Stimulated activated naive CD8-positive, alpha-beta T cell treated with anti-CD3 and anti-CD28 coated beads, Interleukin-15, Interleukin-2, amounts not matched to agents 100 ng/mL and 50 ng/mL, for 24 hours (primary cell): ENCODE results near the gene RAPGEF2.

Source experiments
- H3K27ac Mint-ChIP-seq: one replicate; pipeline ENCODE4 v1.8.0; 2021; ENCODE audit warnings: mild to moderate bottlenecking, mixed read lengths
- H3K27me3 Mint-ChIP-seq: one replicate; pipeline ENCODE4 v1.8.0; 2021; ENCODE audit warnings: mixed read lengths
- H3K36me3 Mint-ChIP-seq: one replicate; pipeline ENCODE4 v1.8.0; 2021; ENCODE audit warnings: low read depth, mixed read lengths
- H3K4me1 Mint-ChIP-seq: one replicate; pipeline ENCODE4 v1.8.0; 2021; ENCODE audit warnings: low read depth, mixed read lengths
- H3K4me3 Mint-ChIP-seq: one replicate; pipeline ENCODE4 v1.8.0; 2021; ENCODE audit warnings: mild to moderate bottlenecking, mixed read lengths
- H3K9me3 Mint-ChIP-seq: one replicate; pipeline ENCODE4 v1.8.0; 2021; ENCODE audit warnings: mixed read lengths

The RAPGEF2 gene

GRCh38 chr4:159266981-159267868 lies 164.3 kb downstream of the RAPGEF2 start:
- H3K27ac Mint-ChIP-seq: no peak overlapping the region
- no peaks in the 10 kb centered on the region for H3K36me3 Mint-ChIP-seq
- H3K4me3 Mint-ChIP-seq: no peak overlapping the region
- no peaks in the 10 kb centered on the region for H3K9me3 Mint-ChIP-seq
- no peaks in the 10 kb centered on the region for H3K4me1 Mint-ChIP-seq
- H3K27me3 Mint-ChIP-seq: no peaks in the 10 kb centered on the region

GRCh38 chr4:159267869-159268285 lies 165.0 kb downstream of the RAPGEF2 start:
- Mint-ChIP-seq H3K4me3 (no peak overlapping the region), H3K27me3 (no peaks in the 10 kb centered on the region)

GRCh38 chr4:159268607-159269006 lies 165.7 kb downstream of the RAPGEF2 start:
- H3K27ac Mint-ChIP-seq: no peak overlapping the region
- H3K36me3 Mint-ChIP-seq: no peaks in the 10 kb centered on the region
- peaks cover 4% of the 10 kb centered on the region for H3K4me1 Mint-ChIP-seq
- H3K4me3 Mint-ChIP-seq: no peak overlapping the region
- no peaks in the 10 kb centered on the region for H3K9me3 Mint-ChIP-seq
- H3K27me3 Mint-ChIP-seq: no peaks in the 10 kb centered on the region

More at GRCh38 chr4:159267869-159268285, 165.0 kb downstream of the RAPGEF2 start:
- Mint-ChIP-seq H3K36me3 (no peaks in the 10 kb centered on the region), H3K4me1 (peaks cover 4% of the 10 kb centered on the region), H3K9me3 (no peaks in the 10 kb centered on the region), H3K27ac (no peak overlapping the region)

- H3K27me3 Mint-ChIP-seq: no peaks in the 10 kb centered on the region
- no peak overlapping the region for H3K4me3 Mint-ChIP-seq
- peaks cover 4% of the 10 kb centered on the region for H3K4me1 Mint-ChIP-seq
- H3K36me3 Mint-ChIP-seq: no peaks in the 10 kb centered on the region
- H3K27ac Mint-ChIP-seq: no peak overlapping the region
- no peaks in the 10 kb centered on the region for H3K9me3 Mint-ChIP-seq
Observed at GRCh38 chr4:159269116-159269515, 166.2 kb downstream of the RAPGEF2 start.

GRCh38 chr4:159269956-159270355 lies 167.1 kb downstream of the RAPGEF2 start:
- H3K4me1 Mint-ChIP-seq: peaks cover 4% of the 10 kb centered on the region
- H3K9me3 Mint-ChIP-seq: no peaks in the 10 kb centered on the region
- no peaks in the 10 kb centered on the region for H3K27me3 Mint-ChIP-seq
- H3K4me3 Mint-ChIP-seq: no peak overlapping the region
- H3K27ac Mint-ChIP-seq: no peak overlapping the region
- H3K36me3 Mint-ChIP-seq: no peaks in the 10 kb centered on the region

GRCh38 chr4:159271856-159272255 lies 169.0 kb downstream of the RAPGEF2 start:
- H3K36me3 Mint-ChIP-seq: peaks cover 3% of the 10 kb centered on the region
- H3K27me3 Mint-ChIP-seq: no peaks in the 10 kb centered on the region
- no peak overlapping the region for H3K27ac Mint-ChIP-seq
- H3K9me3 Mint-ChIP-seq: no peaks in the 10 kb centered on the region
- H3K4me3 Mint-ChIP-seq: no peak overlapping the region
- peaks cover 4% of the 10 kb centered on the region for H3K4me1 Mint-ChIP-seq

- Mint-ChIP-seq H3K27me3 (no peaks in the 10 kb centered on the region), H3K9me3 (no peaks in the 10 kb centered on the region), H3K4me3 (no peak overlapping the region), H3K27ac (no peak overlapping the region), H3K4me1 (peaks cover 4% of the 10 kb centered on the region), H3K36me3 (peaks cover 3% of the 10 kb centered on the region)
Observed at GRCh38 chr4:159272273-159273140, 169.6 kb downstream of the RAPGEF2 start.

GRCh38 chr4:159273141-159273438 lies 170.2 kb downstream of the RAPGEF2 start:
- no peaks in the 10 kb centered on the region for H3K27me3 Mint-ChIP-seq
- no peaks in the 10 kb centered on the region for H3K9me3 Mint-ChIP-seq
- H3K36me3 Mint-ChIP-seq: peaks cover 3% of the 10 kb centered on the region
- no peak overlapping the region for H3K4me3 Mint-ChIP-seq
- no peak overlapping the region for H3K27ac Mint-ChIP-seq
- H3K4me1 Mint-ChIP-seq: peaks cover 10% of the 10 kb centered on the region

- H3K27ac Mint-ChIP-seq: no peak overlapping the region
- H3K36me3 Mint-ChIP-seq: peaks cover 4% of the 10 kb centered on the region
- no peak overlapping the region for H3K4me3 Mint-ChIP-seq
- no peaks in the 10 kb centered on the region for H3K9me3 Mint-ChIP-seq
- H3K4me1 Mint-ChIP-seq: peaks cover 15% of the 10 kb centered on the region
- no peaks in the 10 kb centered on the region for H3K27me3 Mint-ChIP-seq
Observed at GRCh38 chr4:159273841-159274240, 171.0 kb downstream of the RAPGEF2 start.

- H3K27ac Mint-ChIP-seq: no peak overlapping the region
- H3K4me3 Mint-ChIP-seq: no peak overlapping the region
- peaks cover 11% of the 10 kb centered on the region for H3K4me1 Mint-ChIP-seq
- H3K9me3 Mint-ChIP-seq: no peaks in the 10 kb centered on the region
- H3K36me3 Mint-ChIP-seq: peaks cover 14% of the 10 kb centered on the region
- H3K27me3 Mint-ChIP-seq: no peaks in the 10 kb centered on the region
Observed at GRCh38 chr4:159278399-159278798, 175.5 kb downstream of the RAPGEF2 start.

- H3K4me3 Mint-ChIP-seq: no peak overlapping the region
- no peaks in the 10 kb centered on the region for H3K27me3 Mint-ChIP-seq
- no peaks in the 10 kb centered on the region for H3K9me3 Mint-ChIP-seq
- H3K27ac Mint-ChIP-seq: no peak overlapping the region
- peaks cover 14% of the 10 kb centered on the region for H3K36me3 Mint-ChIP-seq
- H3K4me1 Mint-ChIP-seq: peaks cover 11% of the 10 kb centered on the region
Observed at GRCh38 chr4:159279084-159279483, 176.2 kb downstream of the RAPGEF2 start.

GRCh38 chr4:159280442-159281172 lies 177.7 kb downstream of the RAPGEF2 start:
- peaks cover 11% of the 10 kb centered on the region for H3K4me1 Mint-ChIP-seq
- peaks cover 18% of the 10 kb centered on the region for H3K36me3 Mint-ChIP-seq
- H3K27me3 Mint-ChIP-seq: no peaks in the 10 kb centered on the region

GRCh38 chr4:159281771-159282170 lies 178.9 kb downstream of the RAPGEF2 start:
- peaks cover 11% of the 10 kb centered on the region for H3K4me1 Mint-ChIP-seq
- H3K36me3 Mint-ChIP-seq: peaks cover 15% of the 10 kb centered on the region
- no peak overlapping the region for H3K4me3 Mint-ChIP-seq
- no peaks in the 10 kb centered on the region for H3K9me3 Mint-ChIP-seq
- H3K27me3 Mint-ChIP-seq: no peaks in the 10 kb centered on the region
- H3K27ac Mint-ChIP-seq: no peak overlapping the region

More at GRCh38 chr4:159280442-159281172, 177.7 kb downstream of the RAPGEF2 start:
- H3K4me3 Mint-ChIP-seq: no peak overlapping the region
- H3K9me3 Mint-ChIP-seq: no peaks in the 10 kb centered on the region
- H3K27ac Mint-ChIP-seq: no peak overlapping the region

GRCh38 chr4:159282329-159282728 lies 179.4 kb downstream of the RAPGEF2 start:
- Mint-ChIP-seq H3K4me3 (no peak overlapping the region), H3K36me3 (peaks cover 15% of the 10 kb centered on the region), H3K4me1 (peaks cover 11% of the 10 kb centered on the region), H3K9me3 (no peaks in the 10 kb centered on the region), H3K27me3 (no peaks in the 10 kb centered on the region), H3K27ac (no peak overlapping the region)

- Mint-ChIP-seq H3K36me3 (peaks cover 15% of the 10 kb centered on the region), H3K9me3 (no peaks in the 10 kb centered on the region), H3K27me3 (no peaks in the 10 kb centered on the region), H3K4me3 (no peak overlapping the region), H3K27ac (no peak overlapping the region), H3K4me1 (peaks cover 7% of the 10 kb centered on the region)
Observed at GRCh38 chr4:159282944-159283343, 180.1 kb downstream of the RAPGEF2 start.
